WI38 (cell line): Measurements from ENCODE around the gene SIL1.

ENCODE experiments used
- H3K4me3 ChIP-seq: 2 replicates; pipeline ENCODE4 v1.5.1; 2011; ENCODE audit warnings: low read depth, mild to moderate bottlenecking, control low read depth, low read length
- CTCF ChIP-seq: IDR thresholded peaks from 2 replicates; pipeline ENCODE4 v1.5.1; 2012; ENCODE audit warnings: low read depth, mild to moderate bottlenecking, control low read depth, low read length

SIL1 gene

GRCh38 chr5:138955671-138956295 is 242.4 kb downstream of the SIL1 start:
- no peak overlapping the region for H3K4me3 ChIP-seq
- no peak for TF ChIP-seq CTCF

- no peak for TF ChIP-seq CTCF
- no peak overlapping the region for H3K4me3 ChIP-seq
Observed at GRCh38 chr5:138955013-138955660, 243.0 kb downstream of the SIL1 start.

GRCh38 chr5:138954257-138955012 is 243.7 kb downstream of the SIL1 start:
- TF ChIP-seq CTCF = no peak
- H3K4me3 ChIP-seq = no peak overlapping the region

- no peak for TF ChIP-seq CTCF
Observed at GRCh38 chr5:138953387-138954256, 244.5 kb downstream of the SIL1 start.

GRCh38 chr5:138952962-138953361 is 245.2 kb downstream of the SIL1 start:
- H3K4me3 ChIP-seq = no peak overlapping the region
- TF ChIP-seq CTCF = no peak

More at GRCh38 chr5:138953387-138954256, 244.5 kb downstream of the SIL1 start:
- H3K4me3 ChIP-seq = no peak overlapping the region

GRCh38 chr5:138951986-138952735 is 246.0 kb downstream of the SIL1 start:
- TF ChIP-seq CTCF = no peak
- H3K4me3 ChIP-seq = no peak overlapping the region
